PC-9 (cell line): ENCODE measurements around the gene ARHGEF17. TPM values are rescaled to one million over a fixed set of nuclear protein-coding genes. Genes with fewer than 3 reads are reported as not detected.
A peak's percentile ranks its signal among the peaks of the same experiment; 100 is the strongest.

Source experiments
- BruUV-seq: library from RNA; stranded (reverse); fragments of 400-500 nt; replicated peaks from 2 replicates; lab custom pipeline; 2021; lab: Mats Ljungman, UMichigan
- CTCF ChIA-PET: fragments of 300-600 bp; sonication (Branson Sonifier 250); formaldehyde crosslinking; loops from one replicate; lab custom pipeline; 2022; ENCODE audit warnings: antibody characterized with exemption; lab: Charles Lee
- POLR2A ChIA-PET: fragments of 300-600 bp; sonication (Branson Sonifier 250); formaldehyde crosslinking; loops from one replicate; lab custom pipeline; 2022; ENCODE audit warnings: antibody characterized with exemption; ENCODE audit not compliant: unreplicated experiment; lab: Charles Lee
- DNase-seq, 2 experiments: peaks; one replicate each; pipeline versions ENCODE4 v3.0.0 to v3.0.0-alpha.2; 2015 to 2022; ENCODE audit warnings: mixed read lengths in 1 of 2
- H2AFZ ChIP-seq: fragments of 200-600 bp; sonication (generic); 2 replicates; pipeline ENCODE4 v1.8.1; 2017; ENCODE audit warnings: antibody characterized with exemption
- H3F3A ChIP-seq: fragments of 200-600 bp; sonication (generic); 2 replicates; pipeline ENCODE4 v1.8.1; 2017; ENCODE audit warnings: antibody characterized with exemption, mild to moderate bottlenecking, low read depth; ENCODE audit not compliant: insufficient read depth
- H3K27ac ChIP-seq: fragments of 200-600 bp; sonication (generic); 2 replicates; pipeline ENCODE4 v1.6.1; 2016; ENCODE audit warnings: mixed run types
- H3K27me3 ChIP-seq: fragments of 200-600 bp; sonication (generic); 2 replicates; pipeline ENCODE4 v1.6.1; 2016; ENCODE audit warnings: low read depth, mixed run types; ENCODE audit not compliant: insufficient read depth
- H3K36me3 ChIP-seq: fragments of 200-600 bp; sonication (generic); 2 replicates; pipeline ENCODE4 v1.6.1; 2016; ENCODE audit warnings: low read depth, mixed run types
- H3K4me1 ChIP-seq: fragments of 200-600 bp; sonication (generic); replicated peaks from 2 replicates; pipeline ENCODE4 v1.6.1; 2016; ENCODE audit warnings: mixed run types; ENCODE audit not compliant: insufficient read depth
- H3K4me2 ChIP-seq: fragments of 200-600 bp; sonication (generic); 2 replicates; pipeline ENCODE4 v1.6.1; 2017; ENCODE audit warnings: mixed run types
- H3K4me3 ChIP-seq: fragments of 200-600 bp; sonication (generic); 2 replicates; pipeline ENCODE4 v1.6.1; 2016; ENCODE audit warnings: mixed run types
- H3K79me2 ChIP-seq: fragments of 200-600 bp; sonication (generic); 2 replicates; pipeline ENCODE4 v1.6.1; 2017; ENCODE audit warnings: low read depth, mixed run types
- H3K9me2 ChIP-seq: fragments of 200-600 bp; sonication (generic); 2 replicates; pipeline ENCODE4 v1.8.1; 2017; ENCODE audit warnings: mild to moderate bottlenecking; ENCODE audit not compliant: insufficient read depth
- H3K9me3 ChIP-seq: fragments of 200-600 bp; sonication (generic); 2 replicates; pipeline ENCODE4 v1.8.1; 2016; ENCODE audit warnings: low read depth; ENCODE audit not compliant: insufficient read depth
- H4K20me1 ChIP-seq: fragments of 200-600 bp; sonication (generic); 2 replicates; pipeline ENCODE4 v1.8.1; 2017; ENCODE audit not compliant: insufficient read depth
- EZH2 ChIP-seq: fragments of 200-600 bp; sonication (generic); IDR thresholded peaks from 2 replicates; pipeline ENCODE4 v1.8.0; 2017; ENCODE audit warnings: antibody characterized with exemption, low read depth
- intact Hi-C: fragments of 100-400 bp; cut with micrococcal nuclease; formaldehyde crosslinking; loops from one replicate; pipeline ENCODE4 v1.10.0; 2022; ENCODE audit not compliant: unreplicated experiment
- total RNA-seq: library from RNA; stranded (reverse); gene quantifications from 2 replicates; pipeline ENCODE4 v1.2.3, GENCODE V29; 2021
- TF ChIP-seq, protein P1 (sequence below): fragments of 200-600 bp; sonication (generic); conservative IDR thresholded peaks from 2 replicates; pipeline ENCODE4 v1.6.1; 2017; ENCODE audit warnings: mixed run types, antibody characterized with exemption, mild to moderate bottlenecking, moderate library complexity

The ARHGEF17 gene
- total RNA-seq, 1 experiment from 2014 or later: 56.9 TPM

DNA sequence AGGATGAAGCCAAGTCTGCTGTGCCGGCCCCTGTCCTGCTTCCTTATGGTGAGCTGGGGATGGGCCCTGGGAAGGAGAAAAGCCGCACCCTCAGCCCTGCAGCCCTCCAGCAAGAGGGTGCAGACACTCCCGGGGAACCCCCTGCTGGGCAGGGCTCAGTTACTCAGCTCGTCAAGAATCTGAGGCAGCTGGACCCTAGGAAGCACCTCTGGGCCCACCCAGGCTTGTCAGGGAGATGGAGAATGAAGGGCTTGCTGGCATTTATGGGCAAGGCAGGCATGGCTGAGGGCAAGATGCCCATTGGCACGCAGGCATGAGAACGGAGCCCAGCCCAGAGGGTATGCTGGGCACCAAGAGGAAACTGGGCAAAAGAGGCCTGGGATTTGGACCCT is 81.1 kb downstream of the ARHGEF17 start:
- H3K79me2 ChIP-seq: peaks cover 21% of the 10 kb centered on the region

DNA sequence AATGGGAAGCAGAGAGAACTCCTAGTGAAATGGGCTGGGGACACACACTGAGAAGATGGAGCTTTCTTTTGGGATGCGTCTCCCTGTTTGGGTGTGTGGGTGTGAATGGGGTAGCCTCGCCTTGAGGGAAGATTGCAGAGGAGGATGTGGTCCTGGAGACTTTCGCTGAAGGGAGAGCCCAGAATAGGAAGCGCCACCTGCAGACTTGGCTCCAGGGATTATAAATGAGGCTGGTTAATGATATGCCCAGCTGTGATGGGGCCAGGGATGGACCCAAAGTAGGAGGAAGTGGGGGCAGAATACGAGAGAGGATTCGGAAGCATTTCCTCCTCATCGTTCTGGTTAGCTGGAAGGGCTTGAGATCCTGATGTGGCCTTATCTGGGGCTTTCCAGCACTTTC is 81.8 kb downstream of the ARHGEF17 start:
- TF ChIP-seq EZH2: no peak
- TF ChIP-seq, protein P1, sequence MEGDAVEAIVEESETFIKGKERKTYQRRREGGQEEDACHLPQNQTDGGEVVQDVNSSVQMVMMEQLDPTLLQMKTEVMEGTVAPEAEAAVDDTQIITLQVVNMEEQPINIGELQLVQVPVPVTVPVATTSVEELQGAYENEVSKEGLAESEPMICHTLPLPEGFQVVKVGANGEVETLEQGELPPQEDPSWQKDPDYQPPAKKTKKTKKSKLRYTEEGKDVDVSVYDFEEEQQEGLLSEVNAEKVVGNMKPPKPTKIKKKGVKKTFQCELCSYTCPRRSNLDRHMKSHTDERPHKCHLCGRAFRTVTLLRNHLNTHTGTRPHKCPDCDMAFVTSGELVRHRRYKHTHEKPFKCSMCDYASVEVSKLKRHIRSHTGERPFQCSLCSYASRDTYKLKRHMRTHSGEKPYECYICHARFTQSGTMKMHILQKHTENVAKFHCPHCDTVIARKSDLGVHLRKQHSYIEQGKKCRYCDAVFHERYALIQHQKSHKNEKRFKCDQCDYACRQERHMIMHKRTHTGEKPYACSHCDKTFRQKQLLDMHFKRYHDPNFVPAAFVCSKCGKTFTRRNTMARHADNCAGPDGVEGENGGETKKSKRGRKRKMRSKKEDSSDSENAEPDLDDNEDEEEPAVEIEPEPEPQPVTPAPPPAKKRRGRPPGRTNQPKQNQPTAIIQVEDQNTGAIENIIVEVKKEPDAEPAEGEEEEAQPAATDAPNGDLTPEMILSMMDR: no peak
- no peak for DNase-seq
- intact Hi-C loops: loop anchor here (5.0 to 10.0 kb wide), 2 partner anchors 558 to 705 kb away; no protein-coding TSS in a partner anchor
- no TSS peak for BruUV-seq
- H3K4me1 ChIP-seq: 0 out of 2 replicates have a peak, but pooled peaks cover 14% of the 10 kb centered on the region
- peaks cover 15% of the 10 kb centered on the region; the same call in 1 of the 2 replicates for H4K20me1 ChIP-seq
- no peak overlapping the region for H3K4me2 ChIP-seq
- peaks cover 21% of the 10 kb centered on the region for H3K79me2 ChIP-seq
- no peak overlapping the region for H3K27ac ChIP-seq
- no peaks in the 10 kb centered on the region for H3K27me3 ChIP-seq
- H2AFZ ChIP-seq: no peak overlapping the region
- H3K9me2 ChIP-seq: no peaks in the 10 kb centered on the region
- H3F3A ChIP-seq: no peaks in the 10 kb centered on the region
- ChIA-PET CTCF (no interaction called here), POLR2A (no interaction called here)
- no peaks in the 10 kb centered on the region for H3K36me3 ChIP-seq
- no peaks in the 10 kb centered on the region for H3K9me3 ChIP-seq
- H3K4me3 ChIP-seq: no peak overlapping the region

More for the DNA sequence above, 81.1 kb downstream of the ARHGEF17 start:
- DNase-seq: peak in 1 of 2 experiments; percentile 57
- H3K27ac ChIP-seq: no peak overlapping the region
- no peak overlapping the region for H3K4me2 ChIP-seq
- H3K36me3 ChIP-seq: no peaks in the 10 kb centered on the region
- no TSS peak for BruUV-seq
- H3K27me3 ChIP-seq: no peaks in the 10 kb centered on the region
- no peaks in the 10 kb centered on the region for H3F3A ChIP-seq
- H4K20me1 ChIP-seq: peaks cover 21% of the 10 kb centered on the region; the same call in 1 of the 2 replicates
- ChIA-PET POLR2A (interaction anchor here (0.5 kb wide), 2 partner anchors 164 to 256 kb away, joined by 3 to 5 read pairs; no protein-coding TSS in a partner anchor), CTCF (no interaction called here)
- H3K9me2 ChIP-seq: no peaks in the 10 kb centered on the region
- intact Hi-C loops: loop anchor here (5.0 to 10.0 kb wide), 2 partner anchors 557 to 704 kb away; no protein-coding TSS in a partner anchor
- TF ChIP-seq, protein P1: no peak
- no peak for TF ChIP-seq EZH2
- no peak overlapping the region for H2AFZ ChIP-seq
- H3K9me3 ChIP-seq: no peaks in the 10 kb centered on the region
- no peak overlapping the region for H3K4me3 ChIP-seq
- H3K4me1 ChIP-seq: 0 out of 2 replicates have a peak, but pooled peaks cover 14% of the 10 kb centered on the region

DNA sequence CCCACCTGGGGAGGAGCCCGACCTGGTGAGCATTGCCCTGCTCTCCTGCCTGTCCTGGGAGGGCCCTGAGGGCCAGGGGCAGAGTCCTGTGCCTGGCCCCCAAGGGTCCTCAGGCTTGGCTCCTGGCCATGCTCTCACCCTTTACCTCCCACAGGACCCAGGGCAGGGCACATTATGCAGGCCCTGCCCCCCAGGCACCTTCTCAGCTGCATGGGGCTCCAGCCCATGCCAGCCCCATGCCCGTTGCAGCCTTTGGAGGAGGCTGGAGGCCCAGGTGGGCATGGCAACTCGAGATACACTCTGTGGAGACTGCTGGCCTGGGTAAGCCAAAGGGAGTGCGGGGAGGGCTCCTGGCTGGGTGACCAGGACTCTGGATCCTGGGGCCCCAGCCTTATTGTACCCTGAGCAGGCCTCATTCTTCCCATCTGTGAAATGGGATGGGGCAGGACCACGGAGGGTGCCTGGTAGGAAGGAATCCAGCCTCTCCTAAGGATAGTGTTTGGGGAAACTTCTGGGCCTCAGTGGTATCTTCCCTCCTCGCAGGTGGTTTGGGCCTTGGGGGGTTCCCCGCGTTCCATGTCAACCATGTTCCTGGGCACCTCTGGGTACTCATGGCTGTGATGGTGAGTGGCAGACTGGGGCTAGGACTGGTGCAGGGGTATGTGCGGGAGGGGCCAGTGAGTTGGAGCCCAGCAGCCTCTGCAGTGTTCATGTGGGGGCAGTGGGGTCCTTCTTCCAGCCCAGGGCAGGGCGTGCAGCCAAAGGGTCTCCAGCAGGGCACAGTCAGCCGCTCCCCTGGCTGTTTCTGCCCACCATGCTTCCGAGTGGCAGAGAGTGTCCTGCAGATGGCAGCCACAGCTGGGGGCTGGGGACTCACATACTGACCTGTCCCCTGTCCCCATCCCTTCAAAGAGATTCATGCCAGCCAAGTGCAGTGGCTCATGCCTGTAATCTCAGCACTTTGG is 82.8 kb downstream of the ARHGEF17 start:
- Histone ChIP-seq H3K4me1 (0 out of 2 replicates have a peak, but pooled peaks cover 10% of the 10 kb centered on the region), H2AFZ (no peak overlapping the region), H3K9me3 (no peaks in the 10 kb centered on the region), H3K4me2 (no peak overlapping the region), H3K9me2 (no peaks in the 10 kb centered on the region), H3F3A (no peaks in the 10 kb centered on the region), H3K27me3 (no peaks in the 10 kb centered on the region), H3K36me3 (no peaks in the 10 kb centered on the region), H4K20me1 (peaks cover 7% of the 10 kb centered on the region; the same call in 1 of the 2 replicates), H3K4me3 (no peak overlapping the region), H3K79me2 (peaks cover 13% of the 10 kb centered on the region), H3K27ac (no peak overlapping the region)
- intact Hi-C loops: no loop called here
- POLR2A ChIA-PET: no interaction called here
- no peak for TF ChIP-seq EZH2
- TF ChIP-seq, protein P1: no peak
- CTCF ChIA-PET: no interaction called here
- no peak for DNase-seq
- BruUV-seq: no TSS peak
